ENCODE results near the gene SLC32A1.

SLC32A1 gene

GRCh38 chr20:38725931-38726803 lies 1.9 kb downstream of the SLC32A1 start:
- DNase-seq: peak; percentile 50

DNA sequence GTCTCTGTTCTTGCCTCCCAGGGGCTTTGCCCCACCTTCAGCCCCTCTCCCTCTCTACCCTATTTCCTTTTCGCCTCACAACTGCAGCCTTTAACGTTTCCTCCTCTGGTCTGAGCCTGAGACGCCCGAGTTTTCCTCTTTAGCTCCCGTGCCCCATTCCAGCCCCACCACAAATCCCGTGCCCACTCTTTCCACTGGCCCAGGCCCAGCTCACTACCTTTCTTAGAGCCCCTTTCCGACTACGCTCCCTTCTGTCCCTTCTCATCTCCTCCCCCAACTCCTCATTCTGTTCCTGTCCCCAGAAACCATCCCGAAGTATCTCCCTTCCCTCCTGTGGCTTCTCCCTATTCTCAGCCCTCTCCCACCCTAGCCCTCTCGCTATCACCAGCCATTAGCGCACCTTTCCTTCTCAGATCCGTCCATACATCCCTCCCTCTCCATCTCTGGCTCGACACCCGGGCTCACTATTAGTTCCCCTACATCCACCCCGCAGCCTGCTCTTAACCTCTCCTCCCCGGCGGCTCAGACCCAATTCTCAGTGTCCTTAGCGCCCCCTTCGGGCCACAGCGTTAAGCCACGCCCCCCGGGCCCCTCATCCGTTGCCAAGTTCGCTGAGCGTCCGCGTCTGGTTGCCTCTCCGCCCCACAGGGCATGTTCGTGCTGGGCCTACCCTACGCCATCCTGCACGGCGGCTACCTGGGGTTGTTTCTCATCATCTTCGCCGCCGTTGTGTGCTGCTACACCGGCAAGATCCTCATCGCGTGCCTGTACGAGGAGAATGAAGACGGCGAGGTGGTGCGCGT lies 2.7 kb downstream of the SLC32A1 start:
- DNase-seq: peak; percentile 84

GRCh38 chr20:38727607-38728190 lies 3.4 kb downstream of the SLC32A1 start:
- DNase-seq: no peak

DNA sequence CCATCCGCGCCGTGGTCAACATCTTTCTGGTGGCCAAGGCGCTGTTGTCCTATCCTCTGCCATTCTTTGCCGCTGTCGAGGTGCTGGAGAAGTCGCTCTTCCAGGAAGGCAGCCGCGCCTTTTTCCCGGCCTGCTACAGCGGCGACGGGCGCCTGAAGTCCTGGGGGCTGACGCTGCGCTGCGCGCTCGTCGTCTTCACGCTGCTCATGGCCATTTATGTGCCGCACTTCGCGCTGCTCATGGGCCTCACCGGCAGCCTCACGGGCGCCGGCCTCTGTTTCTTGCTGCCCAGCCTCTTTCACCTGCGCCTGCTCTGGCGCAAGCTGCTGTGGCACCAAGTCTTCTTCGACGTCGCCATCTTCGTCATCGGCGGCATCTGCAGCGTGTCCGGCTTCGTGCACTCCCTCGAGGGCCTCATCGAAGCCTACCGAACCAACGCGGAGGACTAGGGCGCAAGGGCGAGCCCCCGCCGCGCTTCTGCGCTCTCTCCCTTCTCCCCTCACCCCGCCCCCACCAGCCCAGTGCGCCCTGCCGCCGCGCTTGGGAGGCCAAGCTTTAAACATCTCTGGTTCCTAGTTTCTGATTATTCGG lies 4.0 kb downstream of the SLC32A1 start:
- no peak for DNase-seq

DNA sequence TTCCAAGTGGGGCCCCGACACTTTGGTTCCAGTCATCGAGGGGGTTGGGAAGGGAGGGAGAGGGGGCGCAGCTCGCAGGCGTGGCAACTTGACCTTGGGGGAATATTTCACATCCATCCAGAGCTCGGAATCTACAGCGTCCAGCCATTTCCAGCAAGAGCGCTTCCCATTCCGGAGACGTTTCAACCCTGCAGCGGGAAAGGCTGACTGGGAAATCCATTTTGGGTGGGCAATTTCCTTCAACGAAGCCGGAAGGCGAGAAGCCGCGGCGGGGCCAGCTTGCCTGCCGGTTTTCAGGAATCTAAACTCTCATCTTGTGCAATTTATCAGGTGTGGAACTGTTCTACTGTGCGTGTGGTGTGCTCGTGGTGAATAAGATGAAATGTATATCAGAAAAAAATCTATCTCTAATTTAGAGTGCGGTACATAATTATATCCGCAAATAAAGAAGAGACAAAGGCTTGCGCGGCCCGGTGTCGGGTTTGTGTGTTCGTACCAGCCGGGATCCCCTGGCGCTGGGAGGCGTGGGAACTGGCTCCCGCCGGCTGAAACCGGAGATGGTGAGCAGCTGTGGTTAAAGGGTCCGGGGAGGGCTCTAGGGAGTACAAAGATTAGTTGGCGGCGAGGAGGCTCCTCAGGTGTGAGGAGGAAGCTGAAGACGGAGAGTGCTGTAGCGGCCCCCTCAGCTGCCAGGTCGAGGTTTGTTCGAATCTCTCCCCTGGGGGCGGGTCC lies 4.8 kb downstream of the SLC32A1 start:
- DNase-seq: no peak

- no peak for DNase-seq
Observed at GRCh38 chr20:38729767-38730166, 5.5 kb downstream of the SLC32A1 start.

DNA sequence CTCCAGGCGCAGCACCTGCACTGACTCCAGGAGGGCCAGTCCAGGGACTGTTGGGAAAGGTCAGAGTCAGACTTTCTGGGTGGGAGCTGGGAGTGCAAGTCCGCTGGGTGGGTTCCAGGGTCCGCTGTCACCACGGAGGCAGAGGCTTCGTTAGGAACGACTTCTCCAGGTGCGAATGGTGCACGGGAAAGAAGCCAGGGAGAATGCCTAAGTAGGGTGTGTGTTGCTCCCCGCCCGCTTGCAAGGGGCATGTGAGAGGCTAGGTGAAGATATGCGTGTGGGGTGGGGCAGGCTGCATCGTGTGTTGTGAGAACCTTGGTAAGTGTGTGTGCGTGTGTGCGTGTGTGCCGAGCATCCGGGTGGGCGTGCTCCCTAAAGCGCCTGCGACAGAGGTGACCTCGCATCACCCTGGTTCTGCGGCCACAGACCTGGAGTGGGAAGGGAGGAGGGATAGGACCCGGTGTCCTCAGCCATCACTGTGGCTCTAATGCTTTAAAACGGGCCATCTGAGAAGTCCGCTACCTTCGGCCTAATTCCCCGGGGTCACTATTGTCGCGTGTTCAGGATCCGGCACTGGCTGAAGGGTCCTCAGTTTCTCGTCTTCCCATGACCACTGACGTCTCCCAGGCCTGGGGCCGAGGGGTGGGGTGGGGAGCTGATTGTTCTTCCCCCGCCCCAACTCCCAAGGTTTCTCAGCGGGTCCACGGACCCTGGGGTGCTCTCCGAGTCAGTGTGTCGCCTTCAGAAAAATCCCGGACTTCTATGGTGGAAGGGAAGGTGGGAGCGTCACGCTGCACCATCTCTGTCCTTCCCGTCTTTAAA lies 6.1 kb downstream of the SLC32A1 start:
- no peak for DNase-seq

DNA sequence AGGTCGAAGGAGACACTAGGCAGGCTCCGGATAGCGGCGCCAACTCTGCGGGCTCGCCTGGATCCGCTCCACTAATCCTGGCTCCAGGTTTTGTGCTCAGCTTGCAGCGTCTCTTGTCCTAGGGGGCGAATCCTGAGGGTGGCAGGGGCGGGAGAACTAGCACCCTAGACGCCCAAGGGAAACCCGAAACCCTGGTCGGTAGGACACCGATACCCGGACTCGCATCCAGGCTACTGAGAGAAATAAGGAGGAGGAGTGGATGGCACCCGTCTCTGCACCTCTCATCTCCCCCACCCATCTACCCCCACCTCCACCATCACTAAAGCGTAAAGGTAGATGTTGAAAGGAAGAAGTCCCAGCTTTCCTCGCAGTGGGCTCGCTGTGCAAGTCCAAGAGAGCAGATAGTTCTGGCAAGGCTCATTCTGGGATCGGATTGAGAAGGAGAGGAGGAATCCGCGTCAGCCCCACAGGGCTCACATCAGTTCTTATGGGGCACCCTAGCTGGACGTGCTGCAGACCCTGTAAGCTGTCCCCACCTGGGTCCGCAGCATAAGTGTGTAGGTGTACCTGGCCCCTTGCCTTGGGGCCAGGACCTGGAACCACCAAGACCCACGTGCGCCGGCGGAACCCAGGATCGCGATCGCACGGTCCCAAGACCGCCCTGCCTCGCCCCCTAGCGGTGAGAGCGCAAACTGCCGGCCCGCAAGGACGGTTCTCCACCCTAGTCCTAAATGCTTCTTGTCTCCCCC lies 6.9 kb downstream of the SLC32A1 start:
- DNase-seq: peak; percentile 78

GRCh38 chr20:38731738-38732113 lies 7.4 kb downstream of the SLC32A1 start:
- no peak for DNase-seq

DNA sequence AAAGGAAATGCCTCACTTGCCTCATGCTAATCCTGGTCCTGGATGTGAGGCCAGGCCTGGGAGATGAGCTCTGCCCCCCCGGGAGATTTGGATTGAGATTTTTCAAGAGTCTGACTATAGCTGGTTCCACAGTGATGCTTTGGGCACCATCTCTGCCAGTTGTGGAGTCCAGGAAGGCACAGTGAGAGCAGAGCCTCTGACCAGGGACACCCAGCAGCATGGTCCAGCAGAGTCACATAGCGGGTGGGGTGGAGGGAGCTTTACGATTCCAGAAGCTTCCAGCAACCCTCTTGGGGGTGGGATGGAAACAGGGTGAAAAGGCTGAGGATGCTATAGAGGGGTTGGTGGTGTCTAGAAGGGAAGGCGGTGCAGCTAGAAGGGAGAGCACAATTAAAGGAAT lies 8.7 kb downstream of the SLC32A1 start:
- no peak for DNase-seq

GRCh38 chr20:38735172-38735571 lies 10.9 kb downstream of the SLC32A1 start:
- DNase-seq: no peak

GRCh38 chr20:38737887-38738286 lies 13.6 kb downstream of the SLC32A1 start:
- DNase-seq: no peak

- DNase-seq: no peak
Observed at GRCh38 chr20:38745757-38746156, 21.5 kb downstream of the SLC32A1 start.

DNA sequence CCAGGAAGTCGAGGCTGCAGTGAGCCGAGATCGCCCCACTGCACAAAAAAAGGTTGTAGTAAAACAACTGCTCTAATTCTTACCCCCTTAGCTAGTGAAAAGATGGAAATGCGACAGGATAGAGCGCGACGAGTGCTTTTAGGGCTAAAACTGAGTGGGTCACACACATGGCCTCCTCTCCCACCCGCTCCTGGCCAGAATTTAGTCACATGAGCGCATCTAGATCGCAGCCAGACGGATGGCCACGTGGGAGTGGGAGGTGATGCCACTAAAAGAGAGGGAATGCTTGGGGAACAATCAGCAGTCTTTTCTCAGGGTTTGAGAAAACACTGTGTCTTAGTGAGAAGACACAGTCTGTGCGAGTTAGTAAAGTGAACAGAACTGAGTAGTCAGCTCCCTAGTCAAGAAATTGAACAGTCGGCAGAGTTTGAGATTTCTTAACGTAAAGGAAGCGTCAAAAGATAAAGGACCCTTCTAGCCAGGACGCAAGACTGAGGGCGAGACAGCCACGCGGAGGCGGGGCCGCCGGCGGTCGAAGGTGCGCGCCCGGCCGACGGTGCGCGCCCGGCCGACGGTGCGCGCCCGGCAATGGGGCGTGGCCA lies 23.3 kb downstream of the SLC32A1 start:
- no peak for DNase-seq

GRCh38 chr20:38748097-38748860 lies 24.0 kb downstream of the SLC32A1 start, which contains the start of gene ACTR5:
Gene ACTR5, plus strand, starts transcription at chr20:38748460. Its CDS starts 19 bp downstream, at chr20:38748479.
- peak; percentile 95 for DNase-seq

DNA sequence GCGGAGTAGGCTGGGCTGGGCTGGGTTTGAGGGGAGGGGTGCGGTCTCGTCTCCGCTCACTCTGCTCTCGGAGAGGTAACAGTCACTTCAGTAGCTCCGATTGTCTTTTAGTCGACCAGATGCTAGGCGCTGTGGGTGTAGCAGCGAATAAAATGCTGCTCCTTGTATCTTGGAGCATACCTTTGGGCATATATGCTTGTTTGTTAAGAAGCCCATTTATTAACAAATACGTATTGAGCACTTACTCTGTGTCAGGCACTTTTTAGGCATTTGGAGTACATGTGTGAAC lies 24.5 kb downstream of the SLC32A1 start:
- peak; percentile 69 for DNase-seq

DNA sequence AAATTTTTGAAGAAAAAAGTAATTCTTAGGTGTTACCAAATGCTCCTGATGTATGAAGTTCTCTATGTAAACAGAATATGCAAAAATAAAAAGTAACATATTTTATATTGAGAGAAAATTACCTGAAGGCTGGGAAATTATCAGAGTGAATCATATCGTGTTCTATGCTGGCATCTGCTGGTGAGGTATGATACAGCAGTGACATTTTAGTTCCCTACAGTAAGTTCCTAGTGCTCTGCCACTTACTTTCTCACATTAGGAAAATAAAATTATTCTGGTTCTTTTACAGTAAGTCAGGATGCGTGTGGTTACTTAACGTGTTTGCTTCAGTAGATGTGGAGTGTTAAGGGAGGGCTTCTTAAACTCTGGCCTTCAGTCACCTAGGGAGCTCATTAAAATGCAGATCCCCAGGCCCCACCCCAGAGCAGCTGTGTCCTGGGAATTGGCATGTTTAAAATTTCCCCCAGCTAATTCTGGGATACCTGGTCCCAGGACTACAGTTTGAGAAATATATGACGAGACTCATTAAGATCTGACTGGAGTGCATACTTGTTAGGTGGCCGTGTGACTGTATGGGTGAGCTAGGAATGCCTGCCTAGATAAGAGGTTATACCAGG lies 27.2 kb downstream of the SLC32A1 start:
- DNase-seq: no peak

DNA sequence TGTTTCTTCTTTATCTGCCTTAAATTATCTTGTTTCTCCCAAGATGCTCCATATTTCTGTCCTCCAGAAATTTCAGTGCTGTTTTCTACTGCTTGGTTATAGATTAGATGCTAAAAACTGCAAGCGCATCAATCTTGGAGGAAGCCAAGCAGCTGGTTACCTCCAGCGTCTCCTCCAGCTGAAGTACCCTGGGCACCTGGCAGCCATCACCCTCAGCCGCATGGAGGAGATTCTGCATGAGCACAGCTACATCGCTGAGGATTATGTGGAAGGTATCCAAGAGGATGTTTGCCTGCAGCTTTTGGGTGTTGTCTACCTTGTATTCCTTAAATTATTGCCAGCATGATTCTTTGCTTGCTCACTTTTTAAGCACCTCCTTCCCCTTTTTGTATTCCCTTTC lies 27.7 kb downstream of the SLC32A1 start:
- DNase-seq: no peak

DNA sequence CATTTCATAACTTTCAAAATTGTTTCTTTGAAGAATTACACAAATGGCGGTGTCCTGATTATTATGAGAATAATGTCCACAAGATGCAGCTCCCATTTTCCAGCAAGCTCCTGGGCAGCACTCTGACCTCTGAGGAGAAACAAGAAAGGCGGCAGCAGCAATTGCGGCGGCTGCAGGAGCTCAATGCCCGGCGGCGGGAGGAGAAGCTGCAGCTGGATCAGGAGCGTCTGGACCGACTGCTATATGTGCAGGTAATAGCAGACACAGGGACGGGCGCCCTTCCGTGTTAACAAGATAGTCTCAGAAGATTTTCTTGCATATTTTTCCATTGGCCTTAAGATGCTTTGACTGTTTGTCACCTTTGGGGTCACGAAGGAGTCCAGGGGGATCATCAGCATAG lies 30.6 kb downstream of the SLC32A1 start:
- no peak for DNase-seq
